IPS DF 4.7 (cell line): ENCODE results near the gene FAM168B.

Experiments
- DNase-seq: peaks from one replicate; pipeline ENCODE4 v3.0.0-alpha.2; 2013; ENCODE audit warnings: low spot score; ENCODE audit errors: extremely low read depth

The FAM168B gene

GRCh38 chr2:131056204-131056931, 36.9 kb downstream of the FAM168B start:
- no peak for DNase-seq

GRCh38 chr2:131055169-131056065, 37.8 kb downstream of the FAM168B start:
- DNase-seq = no peak

- no peak for DNase-seq
These were observed 38.8 kb downstream of the FAM168B start for GRCh38 chr2:131054488-131054887.

GRCh38 chr2:131052741-131053263, 40.5 kb downstream of the FAM168B start:
- DNase-seq = no peak

GRCh38 chr2:131050896-131051295, 42.4 kb downstream of the FAM168B start:
- no peak for DNase-seq

- DNase-seq = no peak
These were observed 44.0 kb downstream of the FAM168B start for GRCh38 chr2:131049150-131049718.

- DNase-seq = no peak
These were observed 44.6 kb downstream of the FAM168B start for GRCh38 chr2:131048641-131049040.

- DNase-seq = no peak
These were observed 45.2 kb downstream of the FAM168B start for GRCh38 chr2:131047920-131048560.

GRCh38 chr2:131046918-131047652, 46.2 kb downstream of the FAM168B start:
- DNase-seq = no peak

- DNase-seq = no peak
These were observed 47.0 kb downstream of the FAM168B start for GRCh38 chr2:131046028-131046917.

- no peak for DNase-seq
These were observed 47.8 kb downstream of the FAM168B start for GRCh38 chr2:131045286-131046027.

GRCh38 chr2:131044757-131045150, 48.5 kb downstream of the FAM168B start:
- no peak for DNase-seq

GRCh38 chr2:131044075-131044756, 49.0 kb downstream of the FAM168B start:
- DNase-seq = no peak

GRCh38 chr2:131043199-131044074, 49.8 kb downstream of the FAM168B start:
- DNase-seq = no peak

- no peak for DNase-seq
These were observed 51.0 kb downstream of the FAM168B start for GRCh38 chr2:131042148-131042775.

GRCh38 chr2:131041402-131042147, 51.7 kb downstream of the FAM168B start:
- no peak for DNase-seq
